Activated CD8-positive, alpha-beta memory T cell treated with anti-CD3 and anti-CD28 coated beads, Interleukin-2, amount 50 U/mL, for 1 hour (primary cell): Measurements from ENCODE around the gene VSIR.

ENCODE experiments used
- DNase-seq: peaks from one replicate; pipeline ENCODE4 v3.0.0-alpha.2; 2020; ENCODE audit errors: extremely low read depth

Gene VSIR

DNA sequence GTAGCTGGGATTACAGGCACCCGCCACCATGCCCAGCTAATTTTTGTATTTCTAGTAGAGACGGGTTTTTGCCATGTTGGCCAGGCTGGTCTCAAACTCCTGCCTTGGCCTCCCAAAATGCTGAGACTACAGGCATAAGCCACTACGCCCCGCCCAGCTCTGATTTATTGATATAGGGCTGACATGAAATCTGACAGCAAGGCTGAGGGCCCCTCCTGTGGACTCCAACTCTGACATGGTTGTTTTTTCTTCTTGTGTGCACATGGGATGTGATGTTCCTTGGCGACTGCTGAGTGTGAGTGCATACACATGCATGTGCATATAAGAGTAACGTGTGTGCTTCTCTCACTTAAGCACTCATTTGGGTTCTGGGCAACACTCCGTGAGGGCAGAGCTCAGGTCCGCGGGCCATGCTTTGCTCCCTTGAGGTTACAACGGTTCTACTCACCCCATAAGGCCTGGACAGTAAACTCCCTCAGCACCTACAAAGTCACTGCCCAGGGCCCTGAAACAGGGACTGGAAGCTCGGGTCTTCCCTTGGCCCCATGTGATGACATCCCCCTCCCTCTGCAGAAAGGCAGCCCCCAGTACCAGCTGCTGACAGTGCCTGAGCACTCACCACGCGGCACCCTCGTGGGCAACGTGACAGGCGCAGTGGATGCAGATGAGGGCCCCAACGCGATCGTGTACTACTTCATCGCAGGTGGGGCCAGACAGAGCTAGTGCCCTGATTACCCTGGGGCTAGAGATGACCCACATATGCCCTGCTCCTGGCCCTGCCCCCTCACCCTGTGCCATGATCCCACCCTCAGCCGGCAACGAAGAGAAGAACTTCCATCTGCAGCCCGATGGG is 33.6 kb upstream of the VSIR start:
- no peak for DNase-seq

DNA sequence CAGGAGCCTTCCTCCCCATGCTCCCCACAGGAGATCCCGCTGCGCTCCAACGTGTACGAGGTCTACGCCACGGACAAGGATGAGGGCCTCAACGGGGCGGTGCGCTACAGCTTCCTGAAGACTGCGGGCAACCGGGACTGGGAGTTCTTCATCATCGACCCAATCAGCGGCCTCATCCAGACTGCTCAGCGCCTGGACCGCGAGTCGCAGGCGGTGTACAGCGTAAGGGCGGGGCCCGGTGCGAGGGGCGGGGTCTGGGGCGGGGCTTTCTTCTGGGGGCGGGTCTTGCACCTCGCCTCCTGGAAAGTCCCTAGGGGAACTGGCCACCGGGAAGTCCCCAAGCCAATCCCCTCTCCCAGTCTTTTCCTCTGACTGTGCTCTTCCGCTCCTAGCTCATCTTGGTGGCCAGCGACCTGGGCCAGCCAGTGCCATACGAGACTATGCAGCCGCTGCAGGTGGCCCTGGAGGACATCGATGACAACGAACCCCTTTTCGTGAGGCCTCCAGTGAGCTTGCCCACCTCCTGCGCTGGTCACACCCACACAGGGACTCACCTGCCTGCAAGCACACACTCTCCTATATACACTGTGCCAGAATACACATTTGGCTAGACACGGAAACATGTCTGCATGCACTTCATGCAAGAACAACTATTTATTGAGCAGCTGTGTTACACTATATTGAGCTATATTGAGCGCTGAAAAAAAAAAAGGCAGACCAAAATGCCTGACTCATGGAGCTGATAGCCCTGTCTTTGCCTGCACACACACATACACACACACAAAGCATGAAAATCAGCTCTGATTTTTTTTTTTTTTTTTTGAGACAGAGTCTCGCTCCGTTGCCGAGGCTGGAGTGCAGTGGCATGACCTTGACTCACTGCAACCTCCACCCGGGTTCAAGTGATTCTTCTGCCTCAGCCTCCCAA is 32.7 kb upstream of the VSIR start:
- no peak for DNase-seq

DNA sequence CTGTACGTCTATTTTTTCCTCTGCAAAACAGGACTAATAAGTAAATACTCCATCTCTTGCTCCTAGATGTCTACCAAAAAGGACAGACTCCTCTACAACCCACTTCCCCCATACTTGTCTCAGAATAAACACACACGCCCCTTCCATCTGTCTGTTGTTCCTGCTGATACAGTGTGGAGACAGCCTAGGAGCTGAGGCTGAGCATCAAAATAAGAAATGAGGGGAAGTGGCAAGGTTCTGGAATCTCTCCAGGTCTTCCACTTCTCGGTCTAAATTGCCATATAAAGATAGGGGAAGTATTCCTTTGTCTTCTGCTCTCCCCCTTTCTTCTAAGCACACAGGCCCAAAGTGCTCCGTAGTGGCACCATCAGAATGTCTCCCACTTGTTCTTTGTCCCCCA is 30.8 kb upstream of the VSIR start:
- DNase-seq = no peak

DNA sequence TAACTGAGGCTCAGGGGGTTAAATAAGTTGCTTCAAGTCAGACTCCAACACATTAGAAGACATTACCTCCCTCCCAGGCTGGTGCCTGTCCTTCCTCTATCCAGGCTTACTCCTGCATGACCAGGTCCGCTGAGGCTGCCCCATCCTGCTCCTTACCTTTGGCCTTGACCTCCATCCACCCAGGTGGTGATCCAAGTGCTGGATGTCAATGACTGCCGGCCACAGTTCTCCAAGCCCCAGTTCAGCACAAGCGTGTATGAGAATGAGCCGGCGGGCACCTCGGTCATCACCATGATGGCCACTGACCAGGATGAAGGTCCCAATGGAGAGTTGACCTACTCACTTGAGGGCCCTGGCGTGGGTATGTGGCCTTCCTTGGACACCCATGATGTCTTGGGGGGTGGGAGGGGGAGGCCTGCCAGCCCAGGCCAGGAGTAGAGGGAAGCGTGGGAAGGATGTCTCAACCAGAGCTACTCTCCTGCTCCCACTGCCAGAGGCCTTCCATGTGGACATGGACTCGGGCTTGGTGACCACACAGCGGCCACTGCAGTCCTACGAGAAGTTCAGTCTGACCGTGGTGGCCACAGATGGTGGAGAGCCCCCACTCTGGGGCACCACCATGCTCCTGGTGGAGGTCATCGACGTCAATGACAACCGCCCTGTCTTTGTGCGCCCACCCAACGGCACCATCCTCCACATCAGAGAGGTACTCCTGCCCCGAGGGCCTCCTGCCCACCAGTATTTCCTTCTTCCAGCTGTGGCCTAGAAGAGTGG is 29.6 kb upstream of the VSIR start:
- no peak for DNase-seq

DNA sequence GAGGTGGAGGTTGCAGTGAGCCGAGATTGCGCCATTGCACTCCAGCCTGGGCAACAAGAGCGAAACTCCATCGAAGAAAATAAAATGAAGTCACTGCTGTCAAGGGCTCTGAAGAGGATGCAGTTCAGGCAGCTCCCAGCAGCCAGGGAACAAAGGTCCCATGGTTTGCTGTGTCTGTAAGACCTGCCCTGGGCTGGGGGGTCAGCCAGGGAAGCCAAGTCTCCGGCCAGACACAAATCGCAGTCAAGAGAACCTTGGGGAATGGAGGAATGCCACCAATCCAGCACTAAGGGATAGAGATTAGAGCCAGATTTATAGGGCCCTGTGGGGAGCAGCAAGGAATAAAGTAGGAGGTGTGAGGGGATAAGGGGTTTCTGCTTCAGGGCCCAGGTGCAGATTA is 28.9 kb upstream of the VSIR start:
- no peak for DNase-seq

DNA sequence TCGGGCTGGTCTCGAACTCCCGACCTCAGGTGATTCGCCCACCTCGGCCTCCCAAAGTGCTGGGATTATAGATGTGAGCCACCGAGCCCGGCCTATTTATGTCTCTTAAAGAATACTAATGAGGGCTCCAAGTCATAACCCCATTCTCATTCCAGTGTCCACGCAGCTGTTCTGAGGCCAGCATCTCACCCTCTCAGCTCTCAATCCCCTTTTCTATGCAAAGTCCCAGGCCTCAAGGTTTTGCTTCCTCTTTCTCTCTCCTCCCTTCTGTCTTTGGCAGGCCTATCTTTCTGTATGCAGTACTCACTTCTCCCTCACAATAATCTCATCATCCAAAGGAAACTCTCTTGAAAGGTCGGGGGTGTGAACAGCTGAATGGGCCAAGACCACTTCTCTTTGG is 28.0 kb upstream of the VSIR start:
- DNase-seq = no peak

DNA sequence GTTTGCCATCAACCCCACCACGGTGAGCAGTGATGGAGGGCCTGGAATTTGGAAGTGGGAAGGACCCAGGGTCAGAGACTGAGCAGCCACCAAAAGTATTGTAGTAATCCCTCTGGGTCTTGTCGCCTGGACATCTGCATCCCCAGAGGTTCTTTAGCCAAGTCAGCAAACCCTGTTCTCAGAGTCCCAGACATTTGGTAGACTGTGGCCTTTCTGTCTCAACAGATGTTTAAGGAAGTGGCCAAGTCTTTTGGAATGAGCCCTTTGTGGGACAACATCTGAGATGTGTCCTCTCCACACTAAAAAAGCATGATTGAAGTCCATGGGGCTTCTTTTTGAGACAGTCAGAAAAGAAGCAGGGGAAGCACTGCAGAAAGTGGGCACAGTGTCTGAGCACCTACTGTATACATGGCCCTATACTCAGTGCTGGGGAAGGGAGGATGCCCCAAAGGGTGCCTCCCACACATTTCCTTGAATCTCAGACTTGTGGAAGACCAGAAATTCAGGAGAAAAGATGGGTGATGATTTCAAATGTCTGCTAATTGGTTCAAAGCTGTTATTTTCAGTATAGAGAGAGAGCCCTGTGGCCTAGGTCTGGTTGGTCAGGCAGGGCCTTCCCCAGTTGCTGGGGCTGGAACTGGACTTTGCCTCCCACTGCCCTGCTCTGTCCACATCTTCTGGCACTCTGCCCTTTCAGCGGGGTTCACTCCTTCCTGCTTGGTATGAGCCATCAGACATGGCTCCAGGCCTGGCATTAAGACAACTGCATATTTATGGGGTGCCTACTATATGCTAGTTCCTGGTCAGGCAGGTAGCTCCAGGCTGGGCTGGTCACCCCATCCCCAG is 26.5 kb upstream of the VSIR start:
- no peak for DNase-seq

DNA sequence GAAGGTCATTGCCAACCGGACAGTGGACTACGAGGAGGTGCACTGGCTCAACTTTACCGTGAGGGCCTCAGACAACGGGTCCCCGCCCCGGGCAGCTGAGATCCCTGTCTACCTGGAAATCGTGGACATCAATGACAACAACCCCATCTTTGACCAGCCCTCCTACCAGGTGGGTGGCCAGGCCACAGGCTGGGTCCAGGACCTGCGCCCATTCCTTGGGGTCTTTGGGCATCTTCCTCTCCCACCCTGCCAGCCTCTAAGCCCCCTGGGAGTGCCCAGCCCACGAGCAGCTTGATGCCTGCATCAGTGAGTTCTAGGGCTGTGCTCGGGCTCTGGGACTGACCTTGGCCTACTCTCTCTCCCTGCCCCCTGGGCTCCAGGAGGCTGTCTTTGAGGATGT is 25.8 kb upstream of the VSIR start:
- DNase-seq = no peak

DNA sequence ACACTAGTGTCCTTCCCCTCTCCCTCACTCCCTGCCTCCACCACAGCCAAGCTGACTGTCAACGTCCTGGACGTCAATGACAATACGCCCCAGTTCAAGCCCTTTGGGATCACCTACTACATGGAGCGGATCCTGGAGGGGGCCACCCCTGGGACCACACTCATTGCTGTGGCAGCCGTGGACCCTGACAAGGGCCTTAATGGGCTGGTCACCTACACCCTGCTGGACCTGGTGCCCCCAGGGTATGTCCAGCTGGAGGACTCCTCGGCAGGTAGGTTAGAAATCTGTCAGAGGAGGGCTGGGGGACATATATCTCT is 24.9 kb upstream of the VSIR start:
- DNase-seq = no peak

DNA sequence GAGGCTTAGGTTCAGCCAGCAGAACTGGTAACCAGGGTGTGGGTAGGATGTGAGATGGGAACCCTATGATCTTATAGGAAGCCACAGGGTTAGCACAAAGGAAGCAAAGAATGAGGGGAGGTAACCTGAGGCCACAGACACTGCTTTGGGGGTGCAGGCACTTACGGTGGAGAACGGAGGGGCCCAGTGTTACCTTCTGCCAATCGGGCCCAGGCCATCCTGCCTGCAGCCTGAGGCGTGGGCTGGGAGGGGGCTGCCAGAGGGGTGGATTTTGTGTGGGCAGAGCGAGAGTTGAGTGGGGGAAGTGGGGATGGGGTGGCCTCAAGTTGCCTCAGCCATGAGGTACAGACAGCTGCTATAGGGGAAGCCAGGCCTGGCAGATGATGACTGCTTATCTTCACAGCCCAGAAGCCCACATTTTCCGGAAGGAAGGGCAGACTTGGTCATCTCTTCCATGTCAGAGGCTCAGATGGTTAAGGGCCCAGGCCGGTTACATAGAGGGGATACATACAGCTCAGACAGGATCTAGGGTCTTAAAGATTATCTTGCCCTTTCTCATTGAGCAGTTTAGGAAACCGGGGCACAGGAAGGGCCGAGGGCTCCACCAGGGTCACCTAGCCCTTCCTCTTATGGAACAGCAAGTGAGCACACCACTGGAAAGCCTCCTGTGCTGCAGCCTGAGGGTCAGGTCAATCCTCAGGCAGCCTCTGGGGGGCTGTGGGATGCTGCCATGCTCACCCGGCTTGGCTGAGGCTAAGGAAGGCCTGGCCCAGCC is 24.4 kb upstream of the VSIR start:
- DNase-seq = no peak

DNA sequence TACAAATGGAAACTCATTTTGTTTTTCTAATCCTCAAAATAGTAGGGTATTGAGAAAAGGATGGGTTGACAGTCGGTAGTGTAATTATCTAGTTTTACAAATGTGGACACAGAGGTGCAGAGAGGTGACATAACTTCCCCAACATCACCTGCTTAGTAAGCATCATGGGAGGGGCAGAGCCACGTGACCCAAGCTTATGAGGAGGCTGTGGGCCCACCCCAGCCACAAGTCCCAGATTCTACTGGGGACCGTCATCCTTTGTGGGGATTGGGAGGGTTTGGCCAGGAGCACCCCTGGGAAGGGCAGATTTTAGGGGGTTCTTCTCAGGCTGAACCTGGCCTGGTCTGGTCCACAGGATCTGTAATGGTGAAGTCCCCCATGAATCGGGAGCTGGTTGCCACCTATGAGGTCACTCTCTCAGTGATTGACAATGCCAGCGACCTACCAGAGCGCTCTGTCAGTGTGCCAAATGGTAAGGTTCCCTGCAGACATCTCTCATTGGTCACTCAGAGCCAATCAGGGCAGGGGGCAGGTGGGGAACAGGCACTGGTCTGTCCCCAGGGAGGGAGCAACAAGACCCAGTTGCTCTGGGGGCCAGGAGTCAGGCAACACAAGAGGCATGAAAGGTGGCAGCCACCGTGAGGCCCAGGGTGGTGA is 23.6 kb upstream of the VSIR start:
- DNase-seq = no peak

DNA sequence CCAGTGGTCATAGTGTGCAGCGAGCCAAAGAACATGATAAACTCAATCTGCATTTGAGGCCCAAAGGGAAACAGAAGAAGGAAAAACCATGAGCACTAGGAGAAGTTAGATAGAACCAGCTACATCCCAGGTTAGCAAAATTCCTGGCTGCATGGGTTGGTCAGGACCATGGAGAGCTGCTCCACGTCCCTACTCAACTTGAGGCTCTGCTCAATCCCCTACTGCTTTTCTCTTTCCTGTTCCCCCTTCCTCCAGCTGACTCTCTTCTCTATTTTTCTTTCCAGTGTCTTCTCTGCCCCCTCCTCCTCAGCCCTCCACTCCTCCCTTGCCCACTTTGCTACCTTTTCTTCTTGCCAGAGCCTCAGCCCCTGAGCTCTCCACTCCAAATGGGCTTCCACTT is 21.9 kb upstream of the VSIR start:
- no peak for DNase-seq

DNA sequence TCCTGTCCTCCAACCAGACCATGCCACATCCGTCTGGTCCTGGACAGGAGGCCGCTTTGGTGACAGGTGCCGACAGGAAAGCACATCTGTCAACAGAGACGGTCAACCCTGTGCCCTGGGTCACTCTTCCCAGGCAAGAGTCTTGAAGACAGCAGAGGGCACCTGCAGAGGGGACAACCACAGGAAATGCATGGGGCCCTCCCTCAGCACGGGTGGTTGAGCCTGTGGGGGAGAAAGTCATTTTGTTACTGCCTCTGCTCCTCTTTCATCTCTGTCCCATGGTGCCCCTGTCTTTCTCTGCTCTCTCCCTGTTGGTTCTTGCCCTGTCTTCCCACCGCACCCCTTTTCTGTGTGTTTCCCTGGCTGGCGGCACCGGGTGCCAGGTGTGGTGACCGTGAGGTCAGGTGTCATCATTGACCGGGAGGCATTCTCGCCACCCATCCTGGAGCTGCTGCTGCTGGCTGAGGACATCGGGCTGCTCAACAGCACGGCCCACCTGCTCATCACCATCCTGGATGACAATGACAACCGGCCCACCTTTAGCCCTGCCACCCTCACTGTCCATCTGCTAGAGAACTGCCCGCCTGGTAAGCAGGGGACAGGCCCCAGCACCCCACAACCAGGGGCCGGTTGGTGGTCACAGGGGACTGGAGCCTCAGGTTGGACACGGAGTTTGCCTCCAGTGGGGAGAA is 17.6 kb upstream of the VSIR start:
- DNase-seq = no peak

DNA sequence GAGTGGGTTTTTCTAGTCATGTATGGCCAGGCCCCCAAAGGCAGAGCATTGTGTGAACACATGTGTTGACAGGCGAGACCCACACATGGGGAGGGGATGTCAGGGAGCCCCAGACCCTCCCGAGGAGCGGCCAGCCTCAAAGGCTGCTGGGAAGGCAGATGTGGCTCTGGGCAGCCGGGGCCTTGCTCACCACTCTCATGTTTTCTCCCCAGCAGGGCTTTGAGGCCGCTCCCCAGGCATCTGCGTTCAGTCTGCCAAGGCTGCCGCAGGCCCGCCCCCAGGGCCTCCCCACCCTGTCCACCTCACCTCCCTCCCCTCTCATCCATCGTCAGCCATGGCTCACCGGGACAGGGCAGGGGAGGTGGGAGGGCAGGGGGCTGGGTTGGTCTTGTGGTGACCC is 16.6 kb upstream of the VSIR start:
- no peak for DNase-seq

DNA sequence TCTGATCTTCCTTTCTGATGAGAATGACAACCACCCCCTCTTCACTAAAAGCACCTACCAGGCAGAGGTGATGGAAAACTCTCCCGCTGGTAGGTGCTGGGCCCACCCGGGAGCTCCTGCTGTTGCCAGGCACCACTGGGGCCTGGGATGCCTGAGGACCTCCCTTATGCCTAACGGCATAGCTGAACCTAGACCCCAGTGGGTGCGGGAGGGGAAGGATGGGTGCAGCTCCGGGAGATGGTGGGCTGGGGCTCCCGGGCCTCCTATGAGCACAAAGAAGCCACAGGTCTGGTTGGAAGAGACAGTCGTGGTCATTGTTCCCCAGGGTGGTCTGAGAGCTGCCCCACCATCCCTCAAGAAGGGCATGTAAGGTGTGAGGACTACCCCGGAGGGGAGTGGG is 15.6 kb upstream of the VSIR start:
- DNase-seq = no peak

DNA sequence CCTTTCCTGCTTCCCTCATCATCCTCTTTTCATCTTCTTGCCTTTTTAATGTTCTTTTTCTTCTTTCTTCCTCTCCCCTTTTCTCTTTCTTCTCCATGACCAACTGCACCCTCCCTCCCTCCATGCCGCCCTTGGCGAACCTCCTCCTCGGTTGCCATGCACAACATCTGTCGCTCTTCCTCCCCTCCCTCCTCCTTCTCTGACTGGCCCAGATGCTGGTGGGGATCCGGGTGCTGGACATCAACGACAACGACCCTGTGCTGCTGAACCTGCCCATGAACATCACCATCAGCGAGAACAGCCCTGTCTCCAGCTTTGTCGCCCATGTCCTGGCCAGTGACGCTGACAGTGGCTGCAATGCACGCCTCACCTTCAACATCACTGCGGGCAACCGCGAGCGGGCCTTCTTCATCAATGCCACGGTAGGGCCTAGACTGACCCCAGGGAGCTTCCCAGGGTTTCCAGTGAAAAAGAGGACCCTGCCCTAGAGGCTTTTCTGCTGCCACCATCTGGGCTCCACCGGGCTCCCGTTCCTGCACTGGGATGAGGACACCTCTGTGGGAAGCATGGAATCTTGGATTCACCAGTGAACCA is 11.5 kb upstream of the VSIR start:
- DNase-seq = no peak

DNA sequence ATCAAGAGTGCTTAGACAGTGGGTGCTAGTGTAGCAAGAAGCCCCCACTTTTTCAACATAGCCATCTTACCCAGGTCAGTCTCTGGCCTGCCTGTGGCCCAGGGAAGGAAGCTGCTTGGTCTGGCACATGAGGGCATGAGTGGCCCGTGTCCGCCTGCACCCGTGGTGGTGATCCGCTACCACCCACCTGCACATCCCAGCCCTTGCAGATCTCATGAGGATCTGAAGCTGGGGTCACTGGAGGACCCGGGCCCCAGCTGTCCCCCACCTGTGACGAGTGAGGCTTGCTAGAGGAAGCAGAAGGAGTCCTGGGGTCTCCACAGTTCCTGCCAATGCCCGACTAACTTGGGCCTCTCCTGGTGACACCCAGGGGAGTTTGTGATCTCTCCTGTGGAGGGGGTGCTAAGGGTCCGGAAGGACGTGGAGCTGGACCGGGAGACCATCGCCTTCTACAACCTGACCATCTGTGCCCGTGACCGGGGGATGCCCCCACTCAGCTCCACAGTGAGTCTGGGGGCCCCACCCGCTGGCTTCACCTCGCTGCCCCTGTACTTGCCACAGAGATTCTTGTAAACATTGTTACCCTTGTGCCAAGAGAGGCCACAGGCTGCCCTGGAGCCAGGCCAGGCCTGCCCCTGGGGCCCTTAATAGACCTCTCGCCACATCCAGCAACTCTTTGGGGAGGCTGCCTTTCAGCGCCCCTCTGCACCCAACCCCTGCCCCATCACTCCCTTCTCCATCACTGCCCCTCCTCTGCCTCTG is 10.8 kb upstream of the VSIR start:
- DNase-seq = no peak

DNA sequence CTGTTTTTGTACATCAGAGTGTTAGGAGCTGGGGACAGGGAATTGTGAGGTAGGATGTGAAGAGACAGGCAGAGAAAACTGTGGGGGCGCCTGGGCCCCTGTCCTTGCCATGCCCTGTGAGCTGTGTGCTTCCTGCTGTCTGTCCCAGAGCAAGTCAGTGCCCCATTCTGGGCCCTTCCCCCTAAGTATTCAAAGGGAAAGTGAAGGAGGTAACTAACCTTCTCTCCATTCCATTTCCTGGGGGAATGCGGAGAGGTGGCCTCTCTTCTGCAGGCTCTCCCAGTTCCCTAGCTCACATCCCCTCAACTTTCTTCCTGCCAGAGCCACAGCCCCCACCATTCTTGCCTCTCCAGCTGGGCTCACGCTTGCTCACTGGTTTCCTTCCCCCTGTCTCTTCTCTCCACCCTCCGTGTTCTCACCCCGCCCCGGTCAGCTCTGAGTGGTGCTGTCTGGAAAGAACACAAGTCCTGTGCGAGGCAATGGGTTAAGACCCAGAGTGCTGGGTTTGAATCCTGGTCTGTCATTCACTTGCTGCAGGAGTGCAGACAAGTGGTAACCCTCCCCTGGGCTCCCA is 9.7 kb upstream of the VSIR start:
- no peak for DNase-seq
